ENCODE results near the gene MRGPRF. TPM values are rescaled to one million over a fixed set of nuclear protein-coding genes. Genes with fewer than 3 reads are reported as not detected.

Gene MRGPRF
- total RNA-seq, 1 donor from 2014 or later = 29.8 TPM

- peak; percentile 62 for DNase-seq (ENCODE audit: low spot score)
Measured at GRCh38 chr11:68966894-68967780, 45.9 kb downstream of the MRGPRF start.

DNA sequence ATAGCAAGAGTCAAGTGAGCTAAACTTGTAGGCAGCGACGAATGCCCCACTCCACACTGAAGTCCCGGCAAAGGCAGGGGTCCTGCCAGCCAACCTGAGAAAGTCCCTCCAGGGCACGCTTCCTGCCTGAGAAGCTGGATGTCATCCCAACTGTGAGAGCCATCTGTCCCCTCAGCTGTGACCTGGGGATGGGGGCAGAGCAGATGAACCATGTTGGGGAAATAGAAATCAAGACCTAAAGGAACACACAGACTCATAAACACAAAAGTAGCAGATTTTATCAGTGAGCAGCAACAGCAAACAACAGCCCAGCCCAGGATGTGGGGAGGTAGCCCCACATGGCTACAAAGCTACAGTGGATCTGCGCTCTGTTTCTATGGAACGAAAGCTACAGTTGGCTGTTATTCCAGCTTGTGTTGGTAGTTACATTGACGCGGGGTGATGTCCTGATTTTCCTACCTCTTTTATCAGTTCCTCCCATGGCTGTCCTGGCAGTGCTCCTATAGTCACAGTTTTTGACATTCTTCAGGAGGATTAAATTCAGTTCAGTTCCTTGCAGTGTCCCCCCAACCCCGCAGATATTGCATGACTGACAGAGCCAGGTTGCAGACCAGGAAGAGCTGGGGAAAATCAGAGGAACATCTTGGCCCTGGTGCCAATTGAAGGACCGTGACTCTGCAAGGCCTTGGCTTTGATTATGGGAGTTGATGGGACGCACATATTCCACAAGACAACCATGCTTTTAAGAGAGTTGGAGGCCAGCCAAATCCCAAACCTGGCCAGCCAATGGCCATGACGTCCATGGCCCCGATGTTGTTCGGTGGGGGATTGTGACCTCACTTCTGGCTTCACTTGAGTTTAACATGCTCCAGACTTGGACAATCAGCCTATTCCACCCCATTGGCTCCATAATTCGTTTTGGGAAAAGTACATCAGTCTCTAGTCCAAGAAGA is 46.9 kb downstream of the MRGPRF start:
- DNase-seq (ENCODE audit: low spot score) = peak; percentile 68

DNA sequence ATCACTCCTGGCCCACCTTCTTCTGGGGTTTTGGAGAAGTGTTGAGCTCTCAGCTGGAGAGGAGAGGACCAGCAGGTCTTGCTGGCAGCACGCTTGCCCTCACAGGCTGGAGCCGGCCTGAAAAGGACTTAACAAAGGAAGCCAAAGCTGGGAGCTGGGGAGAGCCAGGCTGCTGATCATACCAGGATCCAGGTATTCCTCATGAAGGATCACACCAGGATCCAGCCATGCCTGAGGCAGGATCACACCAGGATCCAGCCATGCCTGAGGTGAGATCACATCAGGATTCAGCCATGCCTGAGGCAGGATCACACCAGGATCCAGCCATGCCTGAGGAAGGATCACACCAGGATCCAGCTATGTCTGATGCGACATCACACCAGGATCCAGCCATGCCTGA is 49.3 kb downstream of the MRGPRF start:
- DNase-seq (ENCODE audit: low spot score) = peak; percentile 74

- peak; percentile 80 for DNase-seq (ENCODE audit: low spot score)
Measured at GRCh38 chr11:68962527-68963250, 50.4 kb downstream of the MRGPRF start.

DNA sequence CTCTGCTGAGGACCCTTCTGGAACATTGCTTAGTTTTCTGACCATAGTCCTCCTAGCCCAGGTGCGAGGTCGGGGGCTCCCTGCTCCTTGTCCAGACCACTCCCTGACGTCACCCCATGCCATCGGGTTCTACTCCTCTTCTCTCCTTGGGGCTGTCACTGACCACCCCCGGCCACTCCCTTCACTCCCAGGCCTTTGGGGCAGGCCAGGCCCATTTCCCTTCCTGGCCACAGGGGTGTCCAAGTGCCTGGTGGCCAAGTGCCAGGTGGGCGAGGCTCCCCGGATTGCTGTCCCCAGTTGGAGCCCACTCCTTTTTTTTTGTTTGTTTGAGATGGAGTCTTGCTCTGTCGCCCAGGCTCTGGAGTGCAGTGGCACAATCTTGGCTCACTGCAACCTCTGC is 51.8 kb downstream of the MRGPRF start:
- no peak for DNase-seq (ENCODE audit: low spot score)

- no peak for DNase-seq (ENCODE audit: low spot score)
Measured at GRCh38 chr11:68960294-68961071, 52.6 kb downstream of the MRGPRF start.

GRCh38 chr11:68959465-68960293 is 53.4 kb downstream of the MRGPRF start:
- no peak for DNase-seq (ENCODE audit: low spot score)

DNA sequence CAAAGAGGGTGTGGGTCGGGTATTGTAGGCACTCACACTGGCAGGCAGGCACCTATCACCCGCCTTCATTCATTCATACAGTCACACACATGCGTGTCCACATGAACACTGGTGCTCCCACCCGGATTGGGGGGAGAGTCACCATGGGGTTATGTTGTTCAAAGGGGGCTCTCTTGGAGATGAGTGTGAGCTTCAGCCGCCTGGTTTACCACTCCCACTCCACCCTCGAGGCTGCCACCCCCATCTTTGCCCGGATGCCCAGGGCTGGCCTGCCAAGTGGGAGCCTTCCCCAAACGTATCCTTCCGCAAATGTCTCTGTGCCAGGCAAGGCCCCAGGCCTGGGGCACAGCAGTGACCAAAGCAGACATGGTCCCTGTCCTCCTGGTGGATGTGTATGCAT is 54.8 kb downstream of the MRGPRF start:
- no peak for DNase-seq (ENCODE audit: low spot score)

DNA sequence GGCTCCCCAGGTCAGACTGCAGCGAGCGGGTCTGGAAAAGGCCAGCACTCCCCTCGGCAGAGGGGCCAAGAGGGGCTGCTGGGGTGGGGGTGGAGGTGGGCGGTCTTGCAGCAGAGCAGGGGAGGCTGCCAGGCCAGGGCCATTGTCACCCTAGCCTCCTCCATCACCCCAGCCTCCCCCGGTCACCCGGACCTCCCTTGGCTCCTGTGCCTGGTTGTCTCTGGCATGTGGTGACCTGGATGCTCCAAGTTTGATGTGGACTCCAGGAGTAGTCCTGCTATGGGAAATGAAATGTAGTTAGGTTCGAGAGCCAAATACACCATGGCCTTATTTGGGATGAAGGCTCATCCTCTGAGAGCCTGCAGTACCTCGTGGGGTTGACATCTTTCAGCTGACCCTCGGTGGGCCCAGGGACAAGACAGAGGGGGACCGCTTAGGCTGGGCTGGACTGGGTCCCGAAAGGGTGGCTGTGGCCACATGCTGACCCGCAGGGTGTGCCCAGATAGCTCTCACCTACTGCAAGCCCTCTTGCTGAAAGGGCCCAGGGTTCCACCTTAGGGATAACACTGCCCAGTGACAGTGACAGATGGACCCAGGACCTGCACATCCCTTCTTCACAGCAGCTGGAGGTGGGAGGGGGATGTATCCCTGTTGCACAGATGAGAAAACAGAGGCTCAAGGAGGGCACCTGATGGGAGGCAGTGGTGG is 56.3 kb downstream of the MRGPRF start:
- no peak for DNase-seq (ENCODE audit: low spot score)

DNA sequence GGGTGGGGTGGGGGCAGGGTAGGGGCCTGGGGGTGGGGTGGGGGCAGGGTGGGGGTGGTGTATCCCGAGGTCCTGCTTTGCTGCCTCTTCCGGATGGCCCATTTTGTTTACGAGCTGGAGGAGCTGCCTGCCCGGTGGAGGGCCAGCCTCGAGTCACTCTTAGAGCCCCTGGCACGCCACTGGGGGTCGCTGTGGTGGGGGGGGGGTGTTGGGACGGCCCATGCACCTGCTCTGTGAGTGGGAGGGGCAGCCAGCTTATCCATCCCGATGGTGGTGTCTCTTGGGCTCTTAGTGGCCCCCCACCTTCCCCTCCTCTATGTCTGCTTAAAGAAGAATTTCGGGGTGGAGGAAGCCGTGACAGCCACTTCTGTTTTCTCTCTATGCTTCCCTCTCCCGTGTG is 56.9 kb downstream of the MRGPRF start:
- no peak for DNase-seq (ENCODE audit: low spot score)

DNA sequence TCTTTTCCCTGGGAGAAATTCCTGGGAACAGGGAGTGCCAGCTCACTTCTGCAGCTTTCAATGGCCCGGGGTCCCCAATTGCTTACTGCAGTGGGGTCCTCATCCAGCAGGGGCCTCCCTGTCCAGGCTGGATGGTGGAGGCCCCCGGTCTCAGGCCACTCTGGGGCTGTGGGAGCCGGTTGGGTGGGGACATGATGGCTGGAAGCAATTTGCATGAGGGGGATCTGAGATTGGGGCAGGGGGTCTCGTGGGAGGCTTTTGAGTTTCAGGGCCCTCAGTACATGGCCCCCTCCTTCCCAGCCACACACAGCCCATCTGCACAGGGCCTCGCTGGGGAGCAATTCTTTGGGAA is 57.5 kb downstream of the MRGPRF start:
- DNase-seq (ENCODE audit: low spot score) = no peak

DNA sequence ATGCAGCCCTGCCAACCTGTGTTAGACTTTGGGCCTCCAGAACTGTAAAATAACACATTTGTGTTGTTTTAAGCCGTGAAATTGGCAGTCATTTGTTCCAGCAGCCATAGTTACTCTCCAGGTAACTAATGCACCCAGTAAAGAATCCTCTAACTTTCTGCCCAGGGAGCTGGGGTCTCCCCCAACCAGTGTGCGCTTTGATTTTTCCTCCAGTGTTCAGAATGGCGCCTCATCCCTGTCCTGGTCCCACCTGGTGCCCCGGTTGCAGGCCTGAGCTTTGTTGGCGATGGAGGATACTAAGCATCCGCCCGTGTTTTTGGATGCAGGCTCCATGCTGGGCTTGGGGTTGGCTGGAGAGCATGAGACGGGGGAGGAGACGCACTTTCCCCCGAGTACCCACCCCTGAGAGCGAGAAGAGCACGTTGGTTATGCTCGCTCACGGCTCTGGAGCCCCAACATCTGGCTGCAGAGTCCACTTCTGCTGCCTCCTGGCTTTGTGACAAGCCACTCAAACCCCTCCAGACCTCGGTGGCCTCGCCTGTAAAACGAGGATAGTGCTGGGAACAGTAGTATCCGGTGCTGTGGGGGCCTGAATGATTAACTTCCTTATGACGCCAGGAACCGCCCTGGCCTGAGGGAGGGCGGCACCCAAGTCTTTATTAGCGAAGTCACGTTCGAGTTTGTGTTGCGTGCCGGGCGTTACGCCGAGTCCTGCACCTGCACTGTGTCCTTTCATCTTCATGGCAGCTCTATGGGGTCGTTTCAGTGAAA is 58.0 kb downstream of the MRGPRF start:
- no peak for DNase-seq (ENCODE audit: low spot score)

Other genes starting within 250 kb of the MRGPRF start
- 51.9 TPM for gene CPT1A, start 171.3 kb downstream of the MRGPRF start, total RNA-seq
- 41.9 TPM for gene MRPL21, start 109.4 kb downstream of the MRGPRF start, total RNA-seq
- 16.7 TPM for gene IGHMBP2, start 109.4 kb downstream of the MRGPRF start, total RNA-seq
- not detected for gene MRGPRD, start 32.3 kb downstream of the MRGPRF start, total RNA-seq
- gene TPCN2, start 35.7 kb upstream of the MRGPRF start, total RNA-seq = 17.1 TPM
- 0.29 TPM for gene SMIM38, start 142.7 kb upstream of the MRGPRF start, total RNA-seq

All from mesenteric fat pad (tissue), 1 donor.